ENCODE measurements around the gene TOR1B. TPM values are rescaled to one million over a fixed set of nuclear protein-coding genes. Genes with fewer than 3 reads are reported as not detected.

The TOR1B gene
- polyA plus RNA-seq, 1 of the 3 experiments (the other 2 are of a cell fraction), result 37.4 TPM

- TF ChIP-seq ELF1 (IDR thresholded peaks at IDR 0.05), result no peak
- no peak for TF ChIP-seq NRF1 (IDR thresholded peaks at IDR 0.05; ENCODE audit: low read depth, low read length)
- no peak; the same call in 1 of the 2 replicates for TF ChIP-seq POLR2AphosphoS5 (IDR thresholded peaks at IDR 0.05; ENCODE audit: low read depth, low read length)
- TF ChIP-seq TCF12 (IDR thresholded peaks at IDR 0.05), result peak; percentile 69
- no peak for TF ChIP-seq RAD21 (IDR thresholded peaks at IDR 0.05; ENCODE audit: low read length)
- peak; percentile 62; the same call in 1 of the 2 replicates for TF ChIP-seq PBX3 (IDR thresholded peaks at IDR 0.05)
- TF ChIP-seq MXI1 (IDR thresholded peaks at IDR 0.05; ENCODE audit: low read depth, low read length), result no peak
- no peak for TF ChIP-seq RFX5 (IDR thresholded peaks at IDR 0.05; ENCODE audit: low read length)
- TF ChIP-seq MEF2A (IDR thresholded peaks at IDR 0.05; ENCODE audit: borderline replicate concordance, low read depth), result peak; percentile 36; the same call in 1 of the 2 replicates
- TF ChIP-seq EP300 (IDR thresholded peaks at IDR 0.05; ENCODE audit: borderline replicate concordance in 1 of 2, low read depth in 1 of 2, low read length in 1 of 2), result peak in 1 of 2 experiments; percentile 49; a peak in 1 of 4 replicates
- no peak for TF ChIP-seq IRF3 (IDR thresholded peaks at IDR 0.05; ENCODE audit: low read depth, low read length)
Measured at GRCh38 chr9:129776938-129777768, 25.8 kb upstream of the TOR1B start (continued).

- Histone ChIP-seq H3K36me3 (replicated peaks in 1 of 2; ENCODE audit: control insufficient read depth in 1 of 2, insufficient read depth in 2 of 2, low read length in 1 of 2) (no peaks in the 10 kb centered on the region), H3K27ac (ENCODE audit: low read depth in 2 of 2, low read length in 1 of 2) (peak overlapping the region; percentile 13 to 79; a peak in 3 of 4 replicates), H3K79me2 (ENCODE audit: insufficient read depth) (no peaks in the 10 kb centered on the region), H4K20me1 (ENCODE audit: insufficient read depth) (no peaks in the 10 kb centered on the region), H3K4me1 (ENCODE audit: control insufficient read depth in 1 of 2, insufficient read depth in 2 of 2, low read depth in 1 of 2, low read length in 1 of 2) (peaks cover 4 to 6% of the 10 kb centered on the region in 2 experiments; a peak in 1 of 4 replicates), H3K9me3 (no peaks in the 10 kb centered on the region), H2AFZ (ENCODE audit: low read depth) (peak overlapping the region; percentile 64; the same call in 1 of the 2 replicates), H3F3A (replicated peaks; ENCODE audit: insufficient read depth) (no peaks in the 10 kb centered on the region), H3K9ac (no peak overlapping the region), H3K4me3 (ENCODE audit: low read depth in 2 of 2, low read length in 1 of 2) (no peak overlapping the region), H3K4me2 (peak overlapping the region; percentile 72), H3K27me3 (ENCODE audit: insufficient read depth) (no peaks in the 10 kb centered on the region), H3K9me2 (no peaks in the 10 kb centered on the region)
- POLR2A ChIA-PET, result no interaction called here
- CTCF ChIA-PET, result interaction anchor here (0.7 to 19.6 kb wide), 5 partner anchors 12 to 135 kb away, joined by 3 to 356 read pairs (median 13); no protein-coding TSS in a partner anchor
- DNase-seq, result no peak
- TF ChIP-seq YY1 (IDR thresholded peaks at IDR 0.05; ENCODE audit: low read depth), result no peak
- no peak for TF ChIP-seq SIN3A (IDR thresholded peaks at IDR 0.05; ENCODE audit: borderline replicate concordance, low read depth, low read length)
- no peak for TF ChIP-seq REST (IDR thresholded peaks at IDR 0.05; ENCODE audit: low read depth, low read length)
- no peak for TF ChIP-seq USF1 (IDR thresholded peaks at IDR 0.05; ENCODE audit: borderline replicate concordance, low read depth)
- TF ChIP-seq EP300 (IDR thresholded peaks at IDR 0.05; ENCODE audit: borderline replicate concordance in 1 of 2, low read depth in 1 of 2, low read length in 1 of 2), result no peak
- TF ChIP-seq GABPA (IDR thresholded peaks at IDR 0.05; ENCODE audit: low read depth), result no peak
- no peak for TF ChIP-seq RXRA (IDR thresholded peaks at IDR 0.05; ENCODE audit: borderline replicate concordance, low read depth)
- TF ChIP-seq NFIC (IDR thresholded peaks at IDR 0.05; ENCODE audit: borderline replicate concordance), result no peak
- no peak for TF ChIP-seq IRF3 (IDR thresholded peaks at IDR 0.05; ENCODE audit: low read depth, low read length)
- no peak for TF ChIP-seq FOSL2 (IDR thresholded peaks at IDR 0.05; ENCODE audit: borderline replicate concordance, low read depth)
- no peak for TF ChIP-seq TAF1 (IDR thresholded peaks at IDR 0.05; ENCODE audit: borderline replicate concordance, low read depth, low read length)
- TF ChIP-seq RFX5 (IDR thresholded peaks at IDR 0.05; ENCODE audit: low read length), result no peak
- no peak for TF ChIP-seq CHD2 (IDR thresholded peaks at IDR 0.05; ENCODE audit: low read length, partially characterized antibody)
- no peak for TF ChIP-seq ELF1 (IDR thresholded peaks at IDR 0.05)
- no peak for TF ChIP-seq POLR2AphosphoS5 (IDR thresholded peaks at IDR 0.05; ENCODE audit: low read depth, low read length)
- no peak for TF ChIP-seq EZH2phosphoT487 (IDR thresholded peaks at IDR 0.05; ENCODE audit: borderline replicate concordance, low read depth)
- 89% methylated on average over 10 of the region's 11 CpGs for WGBS (ENCODE audit: low lambda C conversion rate)
Measured at GRCh38 chr9:129777769-129778130, 25.2 kb upstream of the TOR1B start.
